GM21529 (cell line): ENCODE measurements around the gene SERPINB5.

Experiments
- ATAC-seq: cut with Tn5 transposase; IDR thresholded peaks from one replicate; pipeline ENCODE4 v1.9.1; 2021; ENCODE audit not compliant: unreplicated experiment

SERPINB5 gene

DNA sequence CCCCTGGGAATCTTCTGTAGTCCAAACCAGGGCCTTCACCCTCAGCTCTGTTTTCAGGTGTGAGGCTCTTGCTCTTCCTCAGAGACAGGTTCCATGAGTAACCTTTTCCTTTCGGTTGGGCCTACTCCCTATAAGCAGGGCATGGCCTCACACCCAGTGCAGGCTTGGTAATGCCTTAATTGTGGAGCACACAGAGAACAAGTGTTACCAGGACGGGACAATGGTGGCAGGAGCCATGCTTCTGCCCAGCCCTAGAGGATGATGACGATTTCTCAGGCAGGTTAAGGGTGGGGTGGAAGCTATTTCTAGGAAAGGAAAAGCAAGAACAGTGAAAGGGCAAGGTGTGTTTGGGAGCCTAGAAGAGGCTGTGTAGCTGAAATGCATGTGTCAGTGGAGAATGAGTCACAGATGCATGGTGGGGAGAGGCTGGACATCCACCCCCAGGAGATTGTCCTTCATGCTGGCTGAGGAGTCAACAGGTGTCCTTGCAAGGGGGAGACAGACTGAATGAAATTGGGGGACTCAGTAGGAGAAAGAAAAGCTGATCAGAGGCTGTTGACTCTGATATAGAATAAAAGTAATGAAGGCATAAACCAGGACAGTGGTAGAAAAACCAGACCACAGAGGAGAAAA lies 43.4 kb downstream of the SERPINB5 start:
- no peak for ATAC-seq

GRCh38 chr18:63523660-63524059 lies 46.9 kb downstream of the SERPINB5 start:
- ATAC-seq: no peak

GRCh38 chr18:63527251-63527650 lies 50.5 kb downstream of the SERPINB5 start:
- ATAC-seq: no peak

- no peak for ATAC-seq
Measured at GRCh38 chr18:63528863-63529492, 52.2 kb downstream of the SERPINB5 start.

DNA sequence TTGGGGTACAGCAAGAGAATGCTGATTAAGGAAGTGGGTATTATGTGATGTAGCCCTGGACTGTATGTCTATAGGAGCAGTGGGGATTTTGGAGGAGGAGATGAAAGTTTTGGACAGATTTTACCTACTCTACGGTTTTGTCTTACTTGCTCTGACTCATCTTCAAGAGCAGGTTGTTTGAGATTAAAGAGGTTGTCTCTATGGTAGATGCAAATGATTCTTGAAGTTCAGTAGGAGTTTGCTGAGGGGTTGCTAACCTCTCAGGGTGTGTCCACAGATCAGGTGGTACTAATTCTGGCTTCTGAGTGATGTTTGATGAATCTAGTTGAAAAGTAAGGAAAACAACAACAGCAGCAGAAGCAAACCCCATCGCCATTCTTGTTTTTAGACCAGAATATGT lies 55.7 kb downstream of the SERPINB5 start:
- no peak for ATAC-seq

- ATAC-seq: no peak
Measured at GRCh38 chr18:63534615-63535014, 57.9 kb downstream of the SERPINB5 start.

GRCh38 chr18:63539904-63540510 lies 63.2 kb downstream of the SERPINB5 start:
- ATAC-seq: no peak

DNA sequence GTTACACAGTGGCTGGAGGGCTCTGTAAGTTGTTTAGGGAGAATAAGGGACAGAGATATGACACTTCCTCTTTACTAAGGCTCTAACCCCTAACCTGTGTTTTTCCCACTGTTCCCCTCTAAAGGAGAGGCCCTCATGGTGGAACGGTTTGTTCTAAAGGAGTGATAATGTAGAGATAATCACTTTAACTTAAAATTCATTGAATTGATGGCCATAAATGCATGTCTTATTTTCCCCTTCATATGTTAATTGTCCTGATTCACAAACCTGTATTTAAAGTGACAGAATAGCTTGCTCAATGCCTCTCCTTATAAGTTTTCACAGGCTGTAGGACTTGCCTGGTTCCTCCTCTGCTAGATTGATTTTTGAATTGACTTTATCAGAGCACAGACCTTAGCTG lies 65.3 kb downstream of the SERPINB5 start, which contains the start of gene SERPINB12:
SERPINB12 (plus strand) TSS at position 301 of the 400 bp plus-strand sequence. CDS start 13,791 bp downstream, outside the sequence.
- ATAC-seq: no peak

DNA sequence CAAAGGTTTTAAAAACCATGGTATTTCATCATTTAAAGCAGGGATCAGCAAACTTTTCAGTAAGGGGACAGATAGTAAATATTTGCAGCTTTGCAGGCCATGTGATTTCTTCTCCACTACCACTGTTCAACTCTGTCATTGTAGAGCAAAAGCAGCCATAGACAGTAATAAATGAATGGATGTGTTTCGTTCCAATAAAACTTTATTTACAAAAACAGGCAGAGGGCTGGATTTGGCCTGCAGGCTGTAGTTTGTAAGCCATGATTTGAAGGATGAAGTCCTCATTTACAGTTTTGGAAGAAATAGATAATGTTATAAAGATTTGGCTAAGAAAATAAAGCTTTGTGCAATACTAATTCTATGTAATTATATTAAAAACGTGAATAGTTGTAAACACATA lies 67.3 kb downstream of the SERPINB5 start:
- ATAC-seq: no peak

GRCh38 chr18:63545000-63545399 lies 68.2 kb downstream of the SERPINB5 start:
- no peak for ATAC-seq

DNA sequence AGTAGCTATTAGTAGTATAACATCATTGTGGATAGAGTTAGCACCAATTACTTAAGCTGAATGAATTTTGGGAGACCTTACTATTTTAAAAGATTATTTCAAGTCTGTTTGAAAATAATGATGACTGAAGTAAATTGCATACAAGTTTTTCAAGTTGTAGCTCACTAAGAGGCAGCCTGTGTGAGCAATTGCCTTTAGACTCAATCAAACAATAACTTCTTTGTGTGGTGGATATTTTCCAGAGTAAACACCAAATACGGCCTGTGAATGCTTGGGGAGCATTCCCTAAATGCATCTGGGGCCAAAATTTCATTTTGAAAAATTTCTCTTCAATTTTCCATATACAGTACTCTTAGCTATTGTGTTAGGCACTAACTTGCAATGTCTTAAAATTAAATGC lies 73.3 kb downstream of the SERPINB5 start:
- ATAC-seq: no peak

GRCh38 chr18:63551769-63552168 lies 75.0 kb downstream of the SERPINB5 start:
- no peak for ATAC-seq

DNA sequence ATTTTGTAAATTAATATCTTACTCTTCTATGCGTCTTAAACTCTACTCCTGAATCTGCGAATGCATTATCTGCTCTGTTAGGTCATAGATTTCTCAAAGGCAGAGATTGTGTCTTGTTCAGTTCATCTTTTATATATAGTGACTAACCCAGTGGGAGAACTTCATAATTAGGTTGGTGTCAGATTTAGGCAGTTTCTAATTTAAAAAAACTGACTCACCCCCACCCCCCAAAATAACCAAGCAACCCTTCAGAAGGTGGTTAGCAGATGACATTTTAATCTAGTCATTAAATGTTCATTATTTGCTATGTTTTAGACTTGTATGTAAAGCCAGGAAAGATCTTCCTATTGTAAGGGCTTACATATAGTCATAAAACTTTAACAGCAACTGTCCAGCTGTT lies 75.8 kb downstream of the SERPINB5 start:
- no peak for ATAC-seq

DNA sequence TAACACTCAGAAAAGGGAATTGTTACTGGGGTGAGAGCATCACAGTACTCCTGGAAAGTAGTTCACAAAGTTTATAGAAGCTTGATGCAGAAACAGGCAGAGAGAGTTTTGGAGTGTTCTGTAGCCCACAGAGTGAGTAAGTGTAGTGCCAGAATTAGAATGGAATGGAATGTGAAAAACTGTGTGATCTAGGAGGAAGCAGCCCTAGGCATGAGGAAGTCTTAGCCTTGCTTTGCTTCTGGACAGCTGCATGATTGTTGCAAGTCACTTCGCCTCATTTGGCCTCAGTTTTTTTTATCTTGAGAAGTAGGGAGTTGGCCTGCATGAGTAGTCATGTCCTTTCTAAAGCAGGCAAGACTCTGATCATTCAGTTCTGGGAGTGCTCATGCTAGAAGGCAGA lies 76.3 kb downstream of the SERPINB5 start:
- ATAC-seq: no peak
